Measurements from ENCODE around the gene VEGFA. TPM values are rescaled to one million over a fixed set of nuclear protein-coding genes. Genes with fewer than 3 reads are reported as not detected.

The VEGFA gene
- 154 and 170 TPM in 2 replicates for total RNA-seq (2014; rRNA removed; shearing (Covaris generic))

DNA sequence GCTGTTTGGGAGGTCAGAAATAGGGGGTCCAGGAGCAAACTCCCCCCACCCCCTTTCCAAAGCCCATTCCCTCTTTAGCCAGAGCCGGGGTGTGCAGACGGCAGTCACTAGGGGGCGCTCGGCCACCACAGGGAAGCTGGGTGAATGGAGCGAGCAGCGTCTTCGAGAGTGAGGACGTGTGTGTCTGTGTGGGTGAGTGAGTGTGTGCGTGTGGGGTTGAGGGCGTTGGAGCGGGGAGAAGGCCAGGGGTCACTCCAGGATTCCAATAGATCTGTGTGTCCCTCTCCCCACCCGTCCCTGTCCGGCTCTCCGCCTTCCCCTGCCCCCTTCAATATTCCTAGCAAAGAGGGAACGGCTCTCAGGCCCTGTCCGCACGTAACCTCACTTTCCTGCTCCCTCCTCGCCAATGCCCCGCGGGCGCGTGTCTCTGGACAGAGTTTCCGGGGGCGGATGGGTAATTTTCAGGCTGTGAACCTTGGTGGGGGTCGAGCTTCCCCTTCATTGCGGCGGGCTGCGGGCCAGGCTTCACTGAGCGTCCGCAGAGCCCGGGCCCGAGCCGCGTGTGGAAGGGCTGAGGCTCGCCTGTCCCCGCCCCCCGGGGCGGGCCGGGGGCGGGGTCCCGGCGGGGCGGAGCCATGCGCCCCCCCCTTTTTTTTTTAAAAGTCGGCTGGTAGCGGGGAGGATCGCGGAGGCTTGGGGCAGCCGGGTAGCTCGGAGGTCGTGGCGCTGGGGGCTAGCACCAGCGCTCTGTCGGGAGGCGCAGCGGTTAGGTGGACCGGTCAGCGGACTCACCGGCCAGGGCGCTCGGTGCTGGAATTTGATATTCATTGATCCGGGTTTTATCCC, at the start of gene VEGFA:
TSS of gene VEGFA (plus strand) at position 686 of the 846 bp plus-strand sequence.
- peak; percentile 90 for DNase-seq (ENCODE audit: low spot score)

DNA sequence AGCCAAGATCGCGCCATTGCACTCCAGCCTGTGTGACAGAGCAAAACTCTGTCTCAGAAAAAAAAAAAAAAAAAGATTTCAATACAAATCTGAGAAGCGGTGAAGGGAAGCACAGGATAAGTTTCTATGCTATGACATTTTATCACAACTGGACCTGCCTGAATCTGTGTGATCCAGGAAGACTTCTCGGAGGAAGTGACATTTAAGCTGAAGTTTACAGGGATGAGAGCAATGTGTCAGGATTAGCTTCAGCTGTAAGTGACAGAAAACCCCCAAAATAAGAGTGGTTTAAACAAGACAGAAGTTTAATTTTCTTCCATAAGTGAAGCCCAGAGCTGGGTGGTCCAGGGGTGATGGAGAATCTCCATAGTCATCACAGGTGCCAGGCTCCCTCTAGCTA, 49.0 kb upstream of the VEGFA start:
- DNase-seq (ENCODE audit: low spot score), result no peak

DNA sequence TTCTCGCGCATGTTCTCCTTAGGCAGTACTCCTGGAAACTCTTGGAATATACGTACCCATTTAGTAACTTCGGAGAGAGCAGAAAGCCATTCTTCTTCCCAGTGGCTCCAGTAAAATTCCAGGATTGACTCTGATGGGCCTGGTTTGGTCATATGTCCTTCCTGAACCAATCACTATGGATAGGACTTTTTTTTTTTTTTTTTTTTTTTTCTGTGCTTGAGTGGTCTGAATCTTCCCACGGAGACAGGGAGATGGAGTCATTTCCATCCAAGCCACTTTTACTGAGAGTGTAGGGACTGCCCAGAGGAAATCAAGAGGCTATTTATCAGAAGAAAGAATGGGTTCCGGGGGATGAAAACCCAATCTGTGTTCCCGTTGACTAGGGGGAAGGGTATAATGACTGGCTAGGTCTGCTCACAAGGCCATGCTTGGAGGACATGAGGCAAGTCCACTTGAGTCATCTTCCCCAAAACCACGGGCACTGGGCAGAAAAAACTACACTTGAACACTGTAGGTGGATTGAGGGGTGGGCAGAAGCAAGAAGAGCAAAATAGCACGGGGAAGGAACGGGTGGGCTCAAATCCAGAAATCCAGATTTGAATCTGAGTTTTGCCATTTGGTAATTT, 47.0 kb upstream of the VEGFA start:
- no peak for DNase-seq (ENCODE audit: low spot score)

DNA sequence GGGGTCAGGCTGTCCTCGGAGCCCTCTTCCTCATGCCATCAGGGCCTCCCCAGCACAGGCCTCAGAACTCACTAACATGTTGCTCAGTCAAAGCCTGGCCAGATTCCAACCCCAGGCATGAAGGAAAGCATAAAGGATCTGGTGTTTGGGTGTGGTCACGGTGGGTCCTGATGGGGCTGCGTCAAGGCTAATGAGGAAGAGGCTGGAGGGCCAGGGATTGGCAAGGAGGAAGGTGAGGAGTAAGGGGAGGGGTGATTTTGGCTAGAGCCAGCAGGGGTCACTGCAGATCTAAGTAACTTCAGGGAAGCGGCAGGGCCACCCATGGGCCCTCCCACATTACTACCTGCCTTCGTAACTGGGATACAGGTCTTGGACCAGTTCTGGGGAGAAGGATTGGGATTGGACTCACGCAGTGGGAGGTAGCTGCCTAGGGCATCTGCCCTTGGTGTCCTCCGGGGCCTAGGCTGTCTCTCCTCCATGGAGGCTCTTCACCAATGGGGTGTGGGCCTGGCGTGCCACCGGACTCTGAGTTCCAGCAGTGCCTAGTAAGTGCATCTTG, 46.2 kb upstream of the VEGFA start:
- DNase-seq (ENCODE audit: low spot score), result peak; percentile 89

DNA sequence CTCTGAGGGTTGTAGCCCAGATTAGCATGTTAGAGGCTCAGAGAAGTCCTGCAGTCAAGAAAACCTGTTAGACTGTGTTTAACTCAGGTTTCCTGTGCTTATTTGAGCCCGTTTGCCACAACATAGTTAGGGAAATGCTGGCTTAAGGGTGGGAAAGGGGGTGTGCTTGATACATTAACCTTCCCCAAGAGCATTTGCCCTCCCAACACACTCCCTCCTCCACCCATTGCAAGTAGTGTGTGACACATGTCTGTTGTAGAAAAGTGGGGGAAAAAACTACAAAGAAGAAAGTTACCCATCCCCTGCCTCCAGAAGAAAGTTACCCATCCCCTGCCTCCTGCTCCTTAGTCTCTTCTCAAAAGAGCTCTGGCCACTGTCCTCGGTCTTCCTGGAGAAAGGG, 45.7 kb upstream of the VEGFA start:
- no peak for DNase-seq (ENCODE audit: low spot score)

DNA sequence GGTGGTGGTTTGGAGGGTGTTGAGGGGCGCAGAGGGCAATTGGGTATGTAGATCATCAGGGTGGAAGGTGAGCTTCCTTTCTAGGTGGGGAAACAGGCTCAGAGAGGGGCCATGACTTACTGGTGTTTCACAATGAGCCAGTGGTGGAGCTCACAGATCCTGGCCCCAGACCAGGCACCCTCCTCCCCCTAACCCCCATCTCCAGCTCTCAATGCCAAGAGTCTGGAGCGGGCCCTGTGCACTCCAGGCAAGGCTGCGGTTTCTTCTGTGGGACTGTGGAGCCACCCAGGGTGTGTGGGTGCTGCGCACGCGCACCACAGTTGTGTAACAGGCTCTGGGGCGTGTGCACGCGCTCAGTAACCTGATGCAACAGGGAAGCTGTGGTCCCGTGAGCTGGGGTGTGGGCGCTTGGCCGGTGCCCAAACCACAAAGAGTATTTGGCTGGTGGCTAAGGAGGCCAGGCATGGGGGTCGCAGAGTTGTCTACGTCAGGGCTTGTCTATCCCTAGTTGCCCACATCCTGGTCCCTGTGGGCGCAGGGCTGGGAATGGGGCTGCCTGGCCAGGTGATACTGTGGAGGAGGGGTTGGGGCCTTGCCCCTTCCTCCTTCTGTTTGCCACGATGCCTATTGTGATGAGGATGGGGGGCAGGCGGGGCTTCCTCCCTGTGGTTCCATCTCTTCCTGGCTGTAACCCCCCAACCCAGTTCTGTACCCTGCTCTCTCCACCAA, 44.9 kb upstream of the VEGFA start:
- DNase-seq (ENCODE audit: low spot score), result peak; percentile 69

DNA sequence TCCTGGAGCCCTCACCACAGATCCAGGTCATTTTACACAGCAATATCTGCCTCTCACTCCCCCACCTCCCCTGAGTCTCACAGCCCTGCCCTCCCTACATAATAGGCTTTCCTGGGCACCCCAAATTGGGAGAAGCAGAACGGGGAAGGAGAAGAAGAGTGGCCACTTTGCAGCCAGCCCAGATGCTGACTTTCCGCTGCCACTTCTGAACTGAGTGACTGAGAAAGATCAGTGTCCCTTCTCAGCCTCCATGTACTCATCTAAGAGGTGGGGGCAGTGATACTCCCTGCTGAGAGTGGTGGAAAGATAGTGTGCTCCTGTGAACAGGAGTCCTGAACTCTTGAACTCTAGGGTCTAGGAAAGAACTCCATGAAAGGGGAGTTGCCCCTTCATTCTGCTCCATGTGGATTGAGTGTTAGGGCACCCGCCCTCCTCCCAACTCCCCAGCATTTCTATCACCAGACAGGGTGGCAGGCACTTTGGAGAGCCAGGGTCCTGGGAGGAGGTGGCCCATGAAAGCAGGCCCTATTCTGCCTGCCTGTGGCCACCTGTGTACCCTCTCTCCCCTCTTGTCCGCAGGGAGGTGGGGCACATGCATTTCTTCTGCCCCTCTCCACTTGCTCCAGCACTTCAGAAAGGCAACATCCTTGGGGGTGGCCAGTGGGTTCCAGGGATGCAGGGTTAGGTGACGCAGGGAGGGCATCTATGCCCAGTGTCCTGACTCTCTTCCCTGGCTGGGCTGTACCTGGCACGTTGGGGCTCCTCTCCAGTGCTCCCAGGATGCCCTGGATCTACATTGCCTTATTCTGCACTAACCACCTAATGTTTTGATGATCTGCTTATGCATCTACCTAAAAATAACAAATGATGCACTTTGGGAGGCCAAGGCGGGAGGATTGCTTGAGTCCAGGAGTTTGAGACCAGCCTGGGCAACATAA, 44.1 kb upstream of the VEGFA start:
- DNase-seq (ENCODE audit: low spot score), result no peak

DNA sequence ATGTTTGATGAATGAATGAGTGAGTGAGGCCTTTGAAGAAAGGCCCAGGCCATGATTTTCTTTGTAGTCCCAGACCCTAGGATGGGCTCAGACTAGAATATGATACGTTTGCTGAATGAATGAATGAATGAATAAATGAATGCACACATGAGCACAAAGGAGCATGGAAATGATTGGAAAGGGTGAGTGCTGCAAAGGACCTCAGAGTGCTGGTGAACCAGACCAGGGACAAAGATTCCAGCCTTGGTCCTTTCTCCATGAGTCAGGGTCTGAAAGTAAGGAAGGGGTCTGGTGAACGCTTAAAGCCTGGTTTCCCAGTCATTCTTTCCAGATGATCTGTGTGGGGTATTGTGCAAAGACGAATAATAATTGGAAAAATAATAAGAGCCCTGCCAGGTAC, 42.4 kb upstream of the VEGFA start:
- DNase-seq (ENCODE audit: low spot score), result no peak

DNA sequence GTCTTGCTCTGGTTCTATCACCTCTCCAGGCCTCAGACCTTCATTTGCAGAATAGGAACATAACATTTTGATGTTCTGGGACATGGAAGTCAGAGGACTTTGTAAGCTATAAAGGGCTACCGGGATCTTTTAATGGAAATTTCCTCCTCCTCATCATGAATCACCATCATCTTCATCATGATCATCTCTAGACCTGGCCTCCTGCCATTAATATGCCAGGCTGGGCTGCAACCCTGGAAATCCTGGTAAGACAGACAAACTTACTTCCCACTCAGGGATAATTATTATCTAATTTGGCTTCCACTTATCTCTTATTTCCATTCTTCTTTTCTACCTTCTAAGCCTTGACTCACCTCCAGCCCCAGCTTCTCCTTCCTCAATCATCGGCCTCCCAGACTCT, 41.4 kb upstream of the VEGFA start:
- no peak for DNase-seq (ENCODE audit: low spot score)

DNA sequence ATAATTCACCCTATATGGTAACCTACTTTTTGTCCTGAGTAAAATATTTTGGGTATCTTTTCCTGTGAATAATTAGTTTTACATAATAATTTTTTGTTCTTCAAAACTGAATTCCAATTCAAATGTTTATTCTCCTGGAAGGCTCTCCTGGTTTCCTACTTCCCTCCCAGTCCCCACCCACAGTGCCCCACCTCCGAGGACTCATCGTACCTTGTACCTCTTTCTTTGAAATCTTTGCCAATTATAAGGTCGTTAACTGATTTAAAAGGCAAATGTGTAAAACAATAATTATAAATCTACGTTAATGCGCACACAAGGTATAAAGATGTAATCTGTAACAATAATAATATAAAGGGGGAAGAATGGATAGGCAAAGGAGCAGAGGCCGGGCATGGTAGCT, 40.5 kb upstream of the VEGFA start:
- no peak for DNase-seq (ENCODE audit: low spot score)

DNA sequence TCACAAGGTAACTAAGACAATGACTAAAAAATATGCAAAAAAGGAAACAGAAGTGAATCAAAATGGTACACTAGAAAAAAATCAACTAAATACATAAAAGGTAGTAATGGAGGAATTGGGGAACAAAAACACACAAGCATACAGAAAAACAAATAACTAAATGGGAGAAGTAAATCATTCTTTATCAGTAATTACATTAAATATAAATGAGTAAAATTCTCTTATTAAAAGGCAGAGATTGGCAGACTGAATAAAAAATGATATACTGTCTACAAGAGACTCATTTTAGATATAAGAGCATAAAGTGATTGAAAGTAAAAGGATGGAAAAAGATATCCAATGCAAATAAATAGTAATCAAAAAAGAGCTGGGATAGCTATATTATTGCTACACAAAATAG, 39.4 kb upstream of the VEGFA start:
- DNase-seq (ENCODE audit: low spot score), result no peak

DNA sequence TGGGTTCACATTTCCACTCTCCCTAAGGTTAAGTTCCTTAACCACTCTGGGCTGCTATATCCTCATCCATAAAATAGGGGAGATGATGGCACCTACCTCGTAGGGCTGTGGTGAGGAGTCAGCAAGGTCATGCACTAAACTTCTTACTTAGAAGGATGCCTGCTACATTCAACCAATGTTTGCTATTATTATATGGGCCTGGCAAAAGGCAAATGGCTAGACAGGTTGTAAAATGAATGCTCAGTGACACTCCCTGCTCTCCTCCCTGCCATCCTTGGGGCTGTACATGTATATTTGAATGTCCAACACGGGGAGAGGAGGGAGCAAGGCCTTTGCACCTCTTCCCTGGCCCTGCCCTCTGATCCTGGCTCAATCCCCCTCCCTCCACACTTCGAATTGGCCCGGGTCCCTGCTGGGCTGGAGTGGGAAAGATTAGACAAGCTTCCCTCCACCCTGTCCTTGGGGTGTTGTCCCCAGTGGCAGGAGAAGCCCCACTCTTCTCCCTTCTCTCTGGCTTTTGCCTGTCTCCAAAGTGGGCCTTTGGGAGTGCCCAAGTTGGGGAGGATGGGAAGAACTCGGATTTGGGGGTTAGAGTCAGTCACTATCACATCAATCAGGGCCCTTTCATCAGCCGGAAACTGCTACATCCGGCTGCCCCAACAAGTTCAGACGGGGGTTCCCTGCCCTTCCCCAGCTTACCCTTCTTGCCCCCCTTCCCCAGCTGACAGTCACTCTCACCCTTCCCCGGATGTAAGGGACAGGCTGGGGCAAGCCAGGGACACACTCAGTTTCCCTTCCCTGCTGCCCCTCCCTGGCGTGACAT, 36.3 kb upstream of the VEGFA start:
- DNase-seq (ENCODE audit: low spot score), result no peak

DNA sequence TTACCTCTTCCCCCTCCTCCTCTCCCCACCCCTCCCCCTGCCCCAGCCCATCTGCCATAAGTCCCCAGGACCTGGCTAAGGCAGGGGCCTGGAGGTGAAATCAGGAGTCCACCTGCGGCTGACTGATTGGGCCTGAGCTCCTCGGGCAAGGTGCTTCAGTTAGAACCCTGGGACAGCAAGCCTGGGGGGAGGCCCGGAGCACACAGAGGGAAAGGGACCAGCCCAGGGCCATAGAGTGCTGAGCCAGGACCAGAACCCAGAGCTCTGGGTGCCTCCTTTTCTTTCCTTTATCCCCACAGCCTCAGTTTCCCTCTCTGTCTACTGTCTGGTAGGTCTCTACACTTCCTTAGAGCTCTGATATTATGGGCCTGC, 35.7 kb upstream of the VEGFA start:
- no peak for DNase-seq (ENCODE audit: low spot score)

DNA sequence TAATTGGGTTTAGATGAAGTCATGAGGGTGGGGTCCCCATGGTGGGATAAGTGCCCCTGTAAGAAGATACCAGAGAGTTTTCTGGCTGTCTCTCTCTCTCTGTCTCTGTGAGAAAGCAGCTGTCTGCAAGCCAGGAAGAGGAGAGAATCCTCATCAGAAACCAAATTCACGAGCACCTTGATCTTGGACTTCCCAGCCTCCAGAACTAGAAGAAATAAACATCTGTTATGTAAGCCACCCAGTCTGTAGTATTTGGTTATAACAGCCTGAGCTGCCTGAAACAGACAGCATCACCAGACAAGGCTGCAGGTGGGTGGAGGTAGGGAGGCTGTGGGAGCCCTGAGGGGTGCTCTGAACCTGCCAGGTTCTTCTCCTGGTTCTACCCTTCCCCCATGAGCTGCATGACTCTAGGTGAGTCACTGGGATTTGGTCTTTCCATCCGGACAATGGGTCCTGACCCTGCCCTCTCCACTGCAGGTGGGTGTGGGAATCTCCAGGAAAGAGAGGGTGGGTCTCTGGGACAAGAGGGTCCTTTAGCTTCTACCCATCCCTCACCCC, 34.3 kb upstream of the VEGFA start:
- no peak for DNase-seq (ENCODE audit: low spot score)

DNA sequence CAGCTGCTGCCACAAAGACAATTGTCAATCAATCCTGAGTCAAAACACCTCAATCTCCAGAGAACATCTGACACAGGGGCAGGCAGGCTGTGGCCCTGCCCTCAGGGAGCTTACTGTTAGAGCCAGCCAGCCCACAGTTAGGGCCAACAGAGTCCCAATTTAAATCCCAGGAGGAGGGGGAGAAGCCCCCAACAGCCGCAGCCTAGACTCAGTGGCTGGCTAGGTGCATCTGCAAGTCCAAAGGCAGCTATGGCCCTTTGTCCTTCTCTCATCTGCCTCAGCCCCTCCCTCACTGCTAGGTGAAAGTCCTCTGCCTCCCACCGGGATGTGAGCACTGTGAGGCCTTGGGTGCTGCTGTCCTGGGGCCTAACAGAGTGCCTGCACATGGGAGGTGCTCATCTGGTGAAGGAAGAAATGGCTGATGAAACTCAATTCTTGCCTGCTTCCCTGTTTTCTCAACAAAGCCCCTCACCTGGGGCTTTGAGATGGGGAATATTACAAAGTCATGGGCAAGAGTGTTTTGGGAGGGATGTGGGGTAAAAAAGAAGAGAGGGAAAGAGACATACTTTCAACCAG, 33.7 kb upstream of the VEGFA start:
- DNase-seq (ENCODE audit: low spot score), result no peak

DNA sequence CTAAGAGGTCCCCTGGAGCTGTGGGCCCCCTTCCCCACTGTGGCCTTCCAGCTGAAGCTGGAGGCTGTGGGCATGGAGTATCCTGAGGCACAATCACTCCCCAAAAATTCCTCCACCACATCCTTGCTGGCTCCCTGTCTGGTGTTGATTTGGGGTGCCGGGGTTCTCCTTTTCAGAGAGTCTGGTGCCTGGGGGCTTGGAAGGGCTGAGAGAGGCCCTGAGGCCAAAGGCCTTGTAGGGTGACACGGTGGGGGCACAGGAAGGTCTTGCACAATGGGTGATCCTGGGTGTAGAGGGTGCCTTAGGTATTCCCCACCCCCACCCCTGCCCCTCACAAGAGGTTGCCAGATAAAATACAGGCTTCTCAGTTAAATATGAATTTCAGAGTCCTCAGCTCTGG, 33.2 kb upstream of the VEGFA start:
- DNase-seq (ENCODE audit: low spot score), result no peak

DNA sequence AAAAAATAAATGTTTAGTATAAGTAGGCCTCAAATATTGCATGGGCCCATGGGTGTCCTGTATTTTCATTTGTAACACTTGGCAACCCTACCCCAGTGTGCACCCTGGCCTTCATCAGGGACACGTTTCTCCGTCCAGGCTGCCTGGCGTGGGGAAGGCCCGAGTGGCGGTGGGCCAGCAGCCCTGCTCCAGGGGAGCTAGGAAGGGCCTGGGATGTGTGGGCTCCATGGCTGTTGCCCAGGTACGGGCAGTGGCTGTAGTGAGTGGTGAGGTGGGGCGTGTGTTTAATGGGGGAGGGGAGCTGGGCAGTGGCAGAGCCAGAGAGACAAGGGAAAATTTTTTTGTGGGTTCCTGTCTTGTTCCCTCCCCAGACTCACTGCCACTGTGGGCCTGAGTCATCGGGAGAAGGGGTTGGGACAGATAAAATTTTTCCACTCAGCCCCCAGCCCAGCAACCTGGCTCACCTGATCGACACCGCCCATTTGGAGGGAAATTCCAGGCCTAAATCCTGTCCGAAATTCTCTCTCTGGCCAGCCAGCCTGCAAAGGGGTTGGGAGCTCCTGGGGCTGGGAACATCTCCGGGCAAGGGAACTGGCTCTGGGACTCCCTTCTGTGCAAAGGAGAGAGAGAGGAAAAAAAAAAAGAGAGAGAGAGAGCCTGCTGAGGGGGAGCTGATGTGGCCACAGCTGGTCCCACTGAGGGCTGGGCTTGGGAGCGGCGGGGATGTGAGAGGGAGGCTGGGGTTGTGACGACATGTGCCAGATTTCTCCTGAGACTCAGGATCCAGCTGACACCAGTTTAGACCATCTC, 32.5 kb upstream of the VEGFA start:
- DNase-seq (ENCODE audit: low spot score), result no peak

DNA sequence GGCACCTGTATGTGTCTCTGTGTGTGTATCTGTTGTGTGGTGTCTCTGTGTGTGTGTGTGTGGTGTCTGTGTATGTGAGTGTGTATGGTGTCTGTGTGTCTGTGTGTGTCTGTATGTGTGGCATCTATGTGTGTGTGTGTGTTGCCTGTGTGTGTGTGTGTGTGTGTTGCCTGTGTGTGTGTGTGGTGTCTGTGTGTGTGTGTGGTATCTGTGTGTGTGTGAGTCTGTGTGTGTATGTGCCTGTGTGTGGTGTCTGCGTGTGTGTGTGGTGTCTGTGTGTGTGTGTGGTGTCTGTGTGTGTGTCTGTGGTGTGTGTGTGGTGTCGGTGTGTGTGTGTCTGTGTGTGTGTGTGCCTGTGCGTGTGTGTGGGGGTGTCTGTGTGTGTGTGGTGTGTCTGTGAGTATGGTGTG, 31.7 kb upstream of the VEGFA start:
- DNase-seq (ENCODE audit: low spot score), result no peak
